Ramos (cell line): ENCODE results near the gene PLEKHH2.
"Not testable (repeated sequence)": the region's sequence is repeated elsewhere in the genome, so short reads cannot be mapped to it uniquely, and the experiment has no call there.

Experiments used
- in situ Hi-C: fragments of 300-500 bp; cut with MboI; formaldehyde crosslinking; loops from one replicate; pipeline ENCODE4 v1.14.3; 2022; ENCODE audit warnings: low sequenced_read_pairs; ENCODE audit not compliant: unreplicated experiment

Gene PLEKHH2

DNA sequence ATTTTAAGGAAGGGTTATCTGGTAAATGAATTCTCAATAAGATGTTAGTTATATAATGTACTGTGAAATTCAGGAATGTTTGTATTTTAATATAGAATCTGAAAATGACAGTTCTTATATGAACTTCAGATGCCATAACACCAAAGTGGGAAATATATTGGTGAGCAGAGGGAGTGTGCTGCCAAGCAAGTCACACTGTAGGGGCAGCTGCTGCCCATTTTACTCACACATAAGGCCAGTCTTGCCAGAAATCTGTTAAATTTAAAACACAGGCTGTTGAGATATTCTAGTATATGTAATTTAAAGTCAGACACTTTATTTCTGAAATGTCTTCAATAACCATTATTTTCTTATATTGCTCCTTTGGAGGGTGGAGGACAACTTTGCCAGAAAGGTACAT is 73.8 kb downstream of the PLEKHH2 start:
- in situ Hi-C loops: no loop called here

GRCh38 chr2:43714164-43714563 is 77.1 kb downstream of the PLEKHH2 start:
- in situ Hi-C loops: no loop called here

- in situ Hi-C loops: no loop called here
Observed at GRCh38 chr2:43715300-43716098, 78.4 kb downstream of the PLEKHH2 start.

GRCh38 chr2:43717322-43717721 is 80.3 kb downstream of the PLEKHH2 start:
- in situ Hi-C loops: no loop called here

DNA sequence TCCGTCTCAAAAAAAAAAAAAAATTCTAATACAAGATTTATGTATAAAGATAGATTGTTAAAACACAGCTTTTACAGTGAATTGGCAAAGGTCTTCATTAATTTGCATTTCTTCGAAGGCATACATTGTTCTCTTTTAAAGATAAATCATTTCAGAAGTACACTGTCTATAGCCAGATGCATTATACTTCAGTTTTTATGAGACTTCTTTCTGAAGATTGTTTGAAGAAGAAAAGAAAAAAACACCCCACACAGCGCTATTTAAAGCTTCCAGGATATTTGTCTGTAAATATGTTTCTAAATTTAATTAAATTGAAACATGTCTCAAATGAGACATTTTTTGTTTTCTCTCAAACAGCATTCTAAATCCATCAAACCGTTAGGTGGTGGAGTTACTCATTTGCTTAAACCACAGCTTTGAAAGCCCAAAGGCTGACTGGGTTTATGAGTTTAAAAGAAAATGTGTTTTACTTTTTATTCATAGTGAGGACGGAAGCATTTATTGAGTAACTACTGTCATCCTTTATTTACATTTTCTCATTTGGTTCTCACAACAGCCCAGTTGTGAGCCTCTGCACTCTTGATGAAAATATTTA is 81.6 kb downstream of the PLEKHH2 start:
- in situ Hi-C loops: no loop called here

DNA sequence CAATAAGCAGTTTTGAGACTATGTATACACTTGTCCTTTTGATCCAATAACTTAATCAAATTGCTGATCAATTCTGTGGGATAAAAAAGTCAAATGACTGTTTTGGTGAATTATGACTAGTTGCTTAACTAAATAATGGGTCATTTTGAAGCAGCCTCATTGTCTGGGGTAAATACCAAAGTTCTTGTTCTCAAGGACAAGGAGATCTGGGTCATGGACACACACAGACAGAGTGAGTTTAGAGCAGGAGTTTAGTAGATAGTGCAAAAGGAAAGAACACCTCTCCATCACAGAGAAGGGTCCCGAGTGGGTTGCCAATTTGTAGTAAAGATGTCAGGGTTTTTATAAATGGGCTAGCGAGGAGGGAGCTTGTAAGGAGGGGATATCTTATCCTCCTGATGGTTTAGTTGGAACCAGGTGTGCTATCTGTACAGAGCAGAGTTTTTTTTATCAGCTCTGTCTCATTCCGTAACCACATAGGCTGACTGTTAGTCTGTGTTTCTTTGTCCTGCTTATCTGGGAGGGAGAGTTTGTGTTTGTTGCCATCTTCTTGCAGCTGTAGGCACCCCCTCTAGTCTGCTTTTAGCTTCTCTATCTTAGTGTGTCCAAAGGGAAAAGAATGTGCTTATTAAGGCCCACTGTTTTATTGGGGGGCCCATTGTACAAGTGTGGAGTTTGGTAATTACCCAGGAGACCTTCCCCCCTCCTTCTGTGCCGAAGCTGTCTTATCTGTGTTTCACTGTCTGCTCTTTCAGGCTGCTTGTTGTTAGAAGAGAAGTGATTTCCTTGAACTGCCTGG is 87.9 kb downstream of the PLEKHH2 start:
- in situ Hi-C loops: no loop called here

- in situ Hi-C loops: no loop called here
Observed at GRCh38 chr2:43725711-43726246, 88.7 kb downstream of the PLEKHH2 start.

GRCh38 chr2:43726961-43727633 is 90.0 kb downstream of the PLEKHH2 start:
- in situ Hi-C loops: not testable (repeated sequence)

- in situ Hi-C loops: no loop called here
Observed at GRCh38 chr2:43727634-43728014, 90.6 kb downstream of the PLEKHH2 start.

GRCh38 chr2:43729491-43730174 is 92.6 kb downstream of the PLEKHH2 start:
- in situ Hi-C loops: no loop called here

DNA sequence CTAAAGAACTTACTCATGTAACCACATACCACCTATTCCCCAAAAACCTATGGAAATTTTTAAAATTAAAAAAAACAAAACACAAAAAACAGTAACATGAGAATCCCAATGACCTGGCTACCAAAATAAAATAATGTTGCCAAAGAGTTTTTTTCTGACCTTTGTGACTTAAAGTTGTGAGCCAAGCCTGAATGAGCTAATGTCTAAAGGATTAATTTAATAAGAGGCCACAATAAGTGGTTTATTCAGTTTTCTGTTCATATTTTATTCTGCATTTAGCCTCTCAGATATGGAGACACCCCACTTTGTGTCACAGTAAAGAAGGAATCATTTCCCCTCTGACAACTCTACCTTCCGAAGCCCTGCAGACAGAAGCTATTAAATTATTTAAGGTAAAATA is 94.2 kb downstream of the PLEKHH2 start:
- in situ Hi-C loops: no loop called here

DNA sequence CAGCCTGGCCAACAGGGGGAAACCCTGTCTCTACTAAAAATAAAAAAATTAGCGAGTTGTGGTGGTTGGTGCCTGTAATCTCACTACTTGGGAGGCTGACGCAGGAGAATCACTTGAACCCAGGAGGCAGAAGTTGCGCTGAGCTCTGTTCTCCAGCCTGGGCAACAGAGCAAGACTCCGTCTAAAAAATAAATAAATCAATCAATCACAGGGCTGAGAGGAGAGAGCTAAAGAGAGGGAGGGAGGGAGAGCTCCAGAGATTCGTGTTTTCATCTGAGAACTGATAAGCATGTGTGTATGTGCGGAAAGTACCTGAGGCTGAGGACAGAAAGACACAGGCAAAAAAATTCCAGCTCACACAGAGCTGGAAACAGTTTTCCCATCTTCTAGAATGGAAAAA is 99.6 kb downstream of the PLEKHH2 start:
- in situ Hi-C loops: no loop called here

GRCh38 chr2:43737097-43737854 is 100.2 kb downstream of the PLEKHH2 start:
- in situ Hi-C loops: no loop called here

DNA sequence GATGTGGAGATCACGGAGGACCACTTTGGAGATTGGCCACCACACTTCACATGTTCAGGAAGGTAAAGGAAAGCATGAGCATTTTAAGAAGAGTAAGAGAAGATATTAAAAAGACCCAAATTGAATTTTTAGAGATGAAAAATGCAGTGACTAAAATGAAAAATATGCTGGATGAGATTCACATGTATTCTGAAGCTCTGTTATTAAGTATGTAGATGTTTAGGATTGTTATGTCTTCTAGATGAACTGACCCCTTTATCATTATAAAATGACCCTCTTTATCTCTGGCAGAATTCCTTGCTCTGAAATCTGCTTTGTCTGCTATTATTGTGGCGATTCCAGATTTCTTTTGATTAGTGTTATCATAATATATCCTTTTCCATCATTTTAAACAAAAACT is 100.8 kb downstream of the PLEKHH2 start:
- in situ Hi-C loops: no loop called here

GRCh38 chr2:43738257-43738656 is 101.2 kb downstream of the PLEKHH2 start:
- in situ Hi-C loops: no loop called here

- in situ Hi-C loops: no loop called here
Observed at GRCh38 chr2:43743706-43744105, 106.6 kb downstream of the PLEKHH2 start.

- in situ Hi-C loops: no loop called here
Observed at GRCh38 chr2:43745457-43745856, 108.4 kb downstream of the PLEKHH2 start.

DNA sequence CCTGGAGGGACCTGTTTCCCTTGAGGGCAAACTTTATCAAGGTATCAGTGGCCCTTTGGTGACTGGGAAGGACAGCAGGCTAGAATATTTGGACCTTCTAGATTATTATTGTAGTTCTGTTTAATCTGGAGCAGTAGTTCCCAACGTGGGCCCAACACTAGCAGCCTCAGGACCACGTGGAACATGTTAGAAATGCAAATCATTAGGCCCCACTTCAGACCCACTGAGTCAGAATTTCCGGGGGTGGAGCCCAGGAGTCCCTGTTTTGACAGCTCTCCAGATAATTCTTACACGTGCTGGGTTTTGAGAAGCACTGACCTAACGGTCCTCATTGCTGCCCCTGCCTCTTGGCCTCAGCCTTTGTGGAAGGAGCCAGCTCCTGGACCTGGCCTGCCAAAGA is 111.3 kb downstream of the PLEKHH2 start:
- in situ Hi-C loops: no loop called here

- in situ Hi-C loops: no loop called here
Observed at GRCh38 chr2:43749583-43749982, 112.5 kb downstream of the PLEKHH2 start.
